IMR-90 (cell line): ENCODE data around the gene ANKRD11. TPM values are rescaled to one million over a fixed set of nuclear protein-coding genes. Genes with fewer than 3 reads are reported as not detected.

Experiments
- ATAC-seq: fragments of 200-7000 bp; cut with Tn5 transposase; 2 replicates; pipeline ENCODE4 v1.9.1; 2020; ENCODE audit warnings: low read depth, mild to moderate bottlenecking, moderate library complexity
- BruUV-seq: library from RNA; stranded (reverse); fragments of 400-500 nt; replicated peaks from 2 replicates; lab custom pipeline; 2021; lab: Mats Ljungman, UMichigan
- CTCF ChIA-PET: fragments of 300-600 bp; formaldehyde crosslinking; extraction: SDS; loops from one replicate; lab custom pipeline; 2021; ENCODE audit warnings: antibody characterized with exemption; lab: Yijun Ruan, JAX
- POLR2A ChIA-PET: fragments of 300-600 bp; sonication (Branson Sonifier 250); formaldehyde crosslinking; loops from one replicate; lab custom pipeline; 2022; ENCODE audit warnings: antibody characterized with exemption; ENCODE audit not compliant: unreplicated experiment; lab: Charles Lee
- DNase-seq: peaks from one replicate; pipeline ENCODE4 v3.0.0; 2013
- H2AFZ ChIP-seq: replicated peaks from 2 replicates; pipeline ENCODE3; 2013; ENCODE audit warnings: low read length, mild to moderate bottlenecking; ENCODE audit not compliant: poor library complexity
- H2AK5ac ChIP-seq: 2 replicates; pipeline ENCODE4 v1.6.1; 2013; ENCODE audit warnings: low read depth, low read length, inconsistent platforms
- H2AK9ac ChIP-seq: replicated peaks from 2 replicates; pipeline ENCODE3; 2013; ENCODE audit warnings: mild to moderate bottlenecking, low read depth, low read length, moderate library complexity; ENCODE audit not compliant: poor library complexity
- H2BK120ac ChIP-seq: 2 replicates; pipeline ENCODE4 v1.6.1; 2013; ENCODE audit warnings: low read depth, low read length, inconsistent platforms
- H2BK15ac ChIP-seq: 3 replicates; pipeline ENCODE4 v1.6.1; 2013; ENCODE audit warnings: low read depth, low read length, inconsistent platforms
- H2BK20ac ChIP-seq: 2 replicates; pipeline ENCODE4 v1.6.1; 2013; ENCODE audit warnings: low read depth, mild to moderate bottlenecking, inconsistent platforms, low read length, moderate library complexity
- H2BK5ac ChIP-seq: 2 replicates; pipeline ENCODE4 v1.6.1; 2013; ENCODE audit warnings: mild to moderate bottlenecking, low read depth, low read length, inconsistent platforms; ENCODE audit not compliant: poor library complexity, severe bottlenecking
- H3K14ac ChIP-seq: replicated peaks from 2 replicates; pipeline ENCODE4 v1.6.1; 2013; ENCODE audit warnings: low read depth, low read length, inconsistent platforms
- H3K18ac ChIP-seq: 2 replicates; pipeline ENCODE4 v1.6.1; 2013; ENCODE audit warnings: low read depth, low read length, control low read depth
- H3K23ac ChIP-seq: 2 replicates; pipeline ENCODE4 v1.6.1; 2013; ENCODE audit warnings: low read depth, low read length, inconsistent platforms
- H3K27ac ChIP-seq: 2 replicates; pipeline ENCODE4 v1.5.1; 2013; ENCODE audit warnings: mild to moderate bottlenecking, control low read depth, low read length; ENCODE audit not compliant: insufficient read depth
- H3K27me3 ChIP-seq: 2 replicates; pipeline ENCODE4 v1.6.1; 2013; ENCODE audit warnings: low read length; ENCODE audit not compliant: control insufficient read depth, insufficient read depth
- H3K36me3 ChIP-seq: 2 replicates; pipeline ENCODE4 v1.6.1; 2013; ENCODE audit warnings: low read length, mixed read lengths; ENCODE audit not compliant: control insufficient read depth, insufficient read depth
- H3K4ac ChIP-seq: 2 replicates; pipeline ENCODE4 v1.6.1; 2013; ENCODE audit warnings: low read depth, low read length, inconsistent platforms
- H3K4me1 ChIP-seq: 2 replicates; pipeline ENCODE4 v1.6.1; 2013; ENCODE audit warnings: low read length, mixed read lengths; ENCODE audit not compliant: control insufficient read depth, insufficient read depth
- H3K4me2 ChIP-seq: 2 replicates; pipeline ENCODE4 v1.6.1; 2013; ENCODE audit warnings: low read depth, mild to moderate bottlenecking, control low read depth, low read length, moderate library complexity
- H3K4me3 ChIP-seq: 2 replicates; pipeline ENCODE4 v1.5.1; 2013; ENCODE audit warnings: low read depth, mild to moderate bottlenecking, control low read depth, low read length, moderate library complexity; ENCODE audit not compliant: insufficient read depth
- H3K56ac ChIP-seq: 2 replicates; pipeline ENCODE4 v1.6.1; 2013; ENCODE audit warnings: low read length, inconsistent platforms; ENCODE audit not compliant: insufficient read depth; ENCODE audit errors: extremely low read depth
- H3K79me1 ChIP-seq, 2 experiments: 2 replicates each; pipeline ENCODE4 v1.6.1; 2013; ENCODE audit warnings: low read length in 2 of 2, inconsistent platforms in 1 of 2, low read depth in 1 of 2
- H3K9ac ChIP-seq: 2 replicates; pipeline ENCODE4 v1.6.1; 2013; ENCODE audit warnings: low read depth, low read length, control low read depth
- H3K9me1 ChIP-seq: 2 replicates; pipeline ENCODE4 v1.6.1; 2013; ENCODE audit warnings: low read length, inconsistent platforms; ENCODE audit not compliant: insufficient read depth
- H3K9me3 ChIP-seq: 2 replicates; pipeline ENCODE4 v1.6.1; 2013; ENCODE audit warnings: low read length; ENCODE audit not compliant: control insufficient read depth, insufficient read depth
- H4K20me1 ChIP-seq: 2 replicates; pipeline ENCODE4 v1.6.1; 2013; ENCODE audit warnings: low read length, inconsistent platforms; ENCODE audit not compliant: insufficient read depth
- H4K5ac ChIP-seq: 2 replicates; pipeline ENCODE4 v1.6.1; 2013; ENCODE audit warnings: mild to moderate bottlenecking, low read depth, low read length, control low read depth
- H4K8ac ChIP-seq, 2 experiments: 2 replicates each; pipeline ENCODE4 v1.6.1; 2013; ENCODE audit warnings: low read depth in 2 of 2, low read length in 2 of 2, control low read depth in 1 of 2, inconsistent platforms in 1 of 2
- H4K91ac ChIP-seq: 2 replicates; pipeline ENCODE4 v1.6.1; 2013; ENCODE audit warnings: low read depth, low read length, inconsistent platforms; ENCODE audit not compliant: insufficient read depth
- BHLHE40 ChIP-seq: fragments of 150-350 bp; IDR thresholded peaks from 2 replicates; pipeline ENCODE4 v1.6.1; 2016; ENCODE audit warnings: mild to moderate bottlenecking, low read depth, low read length
- CEBPB ChIP-seq: IDR thresholded peaks from 2 replicates; pipeline ENCODE4 v1.6.1; 2012; ENCODE audit warnings: low read depth, low read length, improper control_type of control experiment
- CHD1 ChIP-seq: IDR thresholded peaks from 2 replicates; pipeline ENCODE4 v1.6.1; 2012; ENCODE audit warnings: low read depth, low read length, improper control_type of control experiment
- CTCF ChIP-seq: conservative IDR thresholded peaks from 2 replicates; pipeline ENCODE4 v1.5.1; 2012; ENCODE audit warnings: mild to moderate bottlenecking, low read depth, low read length, improper control_type of control experiment
- ELK1 ChIP-seq: fragments of 150-350 bp; IDR thresholded peaks from 2 replicates; pipeline ENCODE4 v1.6.1; 2016; ENCODE audit warnings: low read depth, mild to moderate bottlenecking, low read length, moderate library complexity, borderline replicate concordance
- FOS ChIP-seq: fragments of 150-350 bp; IDR thresholded peaks from 2 replicates; pipeline ENCODE4 v1.6.1; 2016; ENCODE audit warnings: low read depth, low read length
- MAFK ChIP-seq: IDR thresholded peaks from 2 replicates; pipeline ENCODE4 v1.6.1; 2012; ENCODE audit warnings: low read depth, low read length, improper control_type of control experiment
- MAZ ChIP-seq: IDR thresholded peaks from 2 replicates; pipeline ENCODE4 v1.6.1; 2012; ENCODE audit warnings: low read depth, mild to moderate bottlenecking, low read length, improper control_type of control experiment, moderate library complexity, borderline replicate concordance
- MXI1 ChIP-seq: IDR thresholded peaks from 2 replicates; pipeline ENCODE4 v1.6.1; 2012; ENCODE audit warnings: low read depth, mild to moderate bottlenecking, low read length, moderate library complexity, borderline replicate concordance
- NFE2L2 ChIP-seq: fragments of 150-350 bp; IDR thresholded peaks from 2 replicates; pipeline ENCODE4 v1.6.1; 2016; ENCODE audit warnings: low read depth, mild to moderate bottlenecking, low read length
- POLR2A ChIP-seq: IDR thresholded peaks from 2 replicates; pipeline ENCODE4 v1.6.1; 2012; ENCODE audit warnings: mild to moderate bottlenecking, low read depth, low read length
- RAD21 ChIP-seq: IDR thresholded peaks from 2 replicates; pipeline ENCODE4 v1.6.1; 2012; ENCODE audit warnings: low read length, improper control_type of control experiment
- RCOR1 ChIP-seq: IDR thresholded peaks from 2 replicates; pipeline ENCODE4 v1.6.1; 2012; ENCODE audit warnings: mild to moderate bottlenecking, low read length, improper control_type of control experiment; ENCODE audit not compliant: insufficient replicate concordance
- RFX5 ChIP-seq: IDR thresholded peaks from 2 replicates; pipeline ENCODE4 v1.8.0; 2012; ENCODE audit warnings: low read depth, mild to moderate bottlenecking, low read length, moderate library complexity
- SMC3 ChIP-seq: fragments of 150-350 bp; IDR thresholded peaks from 2 replicates; pipeline ENCODE4 v1.6.1; 2016; ENCODE audit warnings: low read depth, mild to moderate bottlenecking, antibody characterized with exemption, low read length, moderate library complexity
- WGBS, 2 experiments: methylation state at CpG; one replicate each; pipeline versions ENCODE4 v1.1.5 to v1.1.7; 2013; ENCODE audit warnings: missing lambda C conversion rate in 2 of 2; ENCODE audit not compliant: insufficient read length in 1 of 2; ENCODE audit errors: extremely low coverage in 2 of 2; 5-methylcytosine and 5-hydroxymethylcytosine counted together
- dilution Hi-C: fragments of 300-500 bp; cut with HindIII; formaldehyde crosslinking; loops from one replicate; pipeline ENCODE4 v1.14.3; 2018; ENCODE audit warnings: low sequenced_read_pairs; ENCODE audit not compliant: unreplicated experiment
- in situ Hi-C: fragments of 300-500 bp; cut with MboI; formaldehyde crosslinking; loops from 3 replicates; pipeline ENCODE4 v1.14.3; 2019; ENCODE audit warnings: low sequenced_read_pairs, inconsistent platforms, mixed read lengths
- intact Hi-C: fragments of 100-400 bp; cut with micrococcal nuclease; formaldehyde crosslinking; loops from 2 replicates; pipeline ENCODE4 v1.10.0; 2022
- polyA plus RNA-seq, 3 experiments: library from polyadenylated mRNA; depleted of rRNA; stranded (reverse); fragments of >200 nt; gene quantifications; 2 replicates each; pipeline ENCODE4 v1.2.3, GENCODE V29; 2012; ENCODE audit warnings: low replicate concordance in 1 of 3
- total RNA-seq: library from RNA; depleted of rRNA; stranded (reverse); fragments of >200 nt; gene quantifications from 2 replicates; pipeline ENCODE4 v1.2.3, GENCODE V29; 2012
- TF ChIP-seq, protein P1 (sequence below): fragments of 150-350 bp; IDR thresholded peaks from 2 replicates; pipeline ENCODE4 v1.6.1; 2017; ENCODE audit warnings: mild to moderate bottlenecking, antibody characterized with exemption, low read length, low read depth

The ANKRD11 gene
- total and polyA plus RNA-seq, 2 of the 4 experiments (the other 2 are of a cell fraction), result 46.8 to 71.9 TPM

- no peak overlapping the region for H4K5ac ChIP-seq
- no peak overlapping the region for H3K4ac ChIP-seq
- peaks cover 7 to 85% of the 10 kb centered on the region in 2 experiments; a peak in 3 of 4 replicates for H3K79me1 ChIP-seq
- H3K27ac ChIP-seq, result no peak overlapping the region
- no peak overlapping the region for H3K4me2 ChIP-seq
- H2BK15ac ChIP-seq, result no peak overlapping the region
- no peak overlapping the region for H4K91ac ChIP-seq
- intact Hi-C loops, result no loop called here
- H2BK5ac ChIP-seq, result no peak overlapping the region
- H3K9me1 ChIP-seq, result peaks cover 44% of the 10 kb centered on the region
- no peaks in the 10 kb centered on the region for H3K27me3 ChIP-seq
- no peak overlapping the region for H2AK5ac ChIP-seq
- no peak overlapping the region for H2AK9ac ChIP-seq
- no peak overlapping the region for H2BK120ac ChIP-seq
- H3K9me3 ChIP-seq, result no peaks in the 10 kb centered on the region
- H3K4me3 ChIP-seq, result no peak overlapping the region
- ATAC-seq (no peak), DNase-seq (no peak)
- peaks cover 16% of the 10 kb centered on the region for H3K4me1 ChIP-seq
- peaks cover 99% of the 10 kb centered on the region for H4K20me1 ChIP-seq
- dilution Hi-C loops, result no loop called here
- H3K56ac ChIP-seq, result no peak overlapping the region
- ChIA-PET CTCF (no interaction called here), POLR2A (no interaction called here)
- H3K9ac ChIP-seq, result no peak overlapping the region
- no peak overlapping the region for H4K8ac ChIP-seq
- TF ChIP-seq MAFK (no peak), CTCF (no peak), POLR2A (no peak), SMC3 (no peak), RAD21 (no peak), BHLHE40 (no peak), NFE2L2 (no peak), FOS (no peak), RFX5 (no peak), CEBPB (no peak), RCOR1 (no peak), MXI1 (no peak), CHD1 (no peak), ELK1 (no peak), MAZ (no peak)
- TF ChIP-seq, protein P1, sequence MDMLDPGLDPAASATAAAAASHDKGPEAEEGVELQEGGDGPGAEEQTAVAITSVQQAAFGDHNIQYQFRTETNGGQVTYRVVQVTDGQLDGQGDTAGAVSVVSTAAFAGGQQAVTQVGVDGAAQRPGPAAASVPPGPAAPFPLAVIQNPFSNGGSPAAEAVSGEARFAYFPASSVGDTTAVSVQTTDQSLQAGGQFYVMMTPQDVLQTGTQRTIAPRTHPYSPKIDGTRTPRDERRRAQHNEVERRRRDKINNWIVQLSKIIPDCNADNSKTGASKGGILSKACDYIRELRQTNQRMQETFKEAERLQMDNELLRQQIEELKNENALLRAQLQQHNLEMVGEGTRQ, result no peak
- H3K14ac ChIP-seq, result no peak overlapping the region
- WGBS, 2 experiments, result 92% methylated on average over 9 of the region's 11 CpGs; no CpG with 5 or more reads in 1 of the 2 experiments
- in situ Hi-C loops, result no loop called here
- no peak overlapping the region for H3K23ac ChIP-seq
- no peak overlapping the region for H2BK20ac ChIP-seq
- peaks cover 7% of the 10 kb centered on the region; the same call in 1 of the 2 replicates for H3K36me3 ChIP-seq
- H2AFZ ChIP-seq, result no peak overlapping the region
- H3K18ac ChIP-seq, result no peak overlapping the region
- BruUV-seq, result no TSS peak
Observed at GRCh38 chr16:89420204-89420603, 70.2 kb downstream of the ANKRD11 start.
